NCI-H82 (cell line): ENCODE results near the gene MESP2.

ENCODE experiments used
- DNase-seq: peaks from one replicate; lab custom pipeline; 2025; lab: John Stamatoyannopoulos, UW

The MESP2 gene

GRCh38 chr15:89776274-89777072, at the start of gene MESP2:
Gene MESP2 (plus strand): TSS chr15:89776332. CDS start chr15:89776358, 26 bp downstream.
- peak; percentile 56 for DNase-seq

- DNase-seq: no peak
Measured at GRCh38 chr15:89728254-89728653, 47.9 kb upstream of the MESP2 start.

- DNase-seq: no peak
Measured at GRCh38 chr15:89731275-89731674, 44.9 kb upstream of the MESP2 start.

- no peak for DNase-seq
Measured at GRCh38 chr15:89732451-89733172, 43.5 kb upstream of the MESP2 start.

- DNase-seq: no peak
Measured at GRCh38 chr15:89735773-89736172, 40.4 kb upstream of the MESP2 start.

- peak; percentile 92 for DNase-seq
Measured at GRCh38 chr15:89740137-89740536, 36.0 kb upstream of the MESP2 start.

GRCh38 chr15:89743011-89743410, 33.1 kb upstream of the MESP2 start:
- DNase-seq: no peak

GRCh38 chr15:89743594-89743993, 32.5 kb upstream of the MESP2 start:
- no peak for DNase-seq

- DNase-seq: no peak
Measured at GRCh38 chr15:89745131-89745530, 31.0 kb upstream of the MESP2 start.

- no peak for DNase-seq
Measured at GRCh38 chr15:89745768-89746167, 30.4 kb upstream of the MESP2 start.

GRCh38 chr15:89746386-89746780, 29.7 kb upstream of the MESP2 start:
- DNase-seq: no peak

- DNase-seq: no peak
Measured at GRCh38 chr15:89747708-89748682, 28.1 kb upstream of the MESP2 start.

GRCh38 chr15:89749054-89749453, 27.1 kb upstream of the MESP2 start:
- no peak for DNase-seq

- no peak for DNase-seq
Measured at GRCh38 chr15:89749526-89749925, 26.6 kb upstream of the MESP2 start.

- DNase-seq: no peak
Measured at GRCh38 chr15:89749951-89750559, 26.1 kb upstream of the MESP2 start.

- DNase-seq: peak; percentile 97
Measured at GRCh38 chr15:89750560-89751542, 25.3 kb upstream of the MESP2 start, which contains the start of gene MESP1. Gene MESP1 (minus strand): TSS chr15:89751249. CDS start chr15:89751231, 18 bp downstream.

GRCh38 chr15:89751748-89752147, 24.4 kb upstream of the MESP2 start:
- DNase-seq: no peak

GRCh38 chr15:89753855-89754254, 22.3 kb upstream of the MESP2 start:
- no peak for DNase-seq

- no peak for DNase-seq
Measured at GRCh38 chr15:89754361-89755154, 21.6 kb upstream of the MESP2 start.

GRCh38 chr15:89755701-89756100, 20.4 kb upstream of the MESP2 start:
- no peak for DNase-seq
